ENCODE data around the gene PAK1.

Gene PAK1

GRCh38 chr11:77320351-77320750 is 153.5 kb downstream of the PAK1 start:
- no peaks in the 10 kb centered on the region for H4K20me1 ChIP-seq
- H3K9me3 ChIP-seq (replicated peaks in 1 of 11), result no peaks in the 10 kb centered on the region
- H3K4me1 ChIP-seq, result no peaks in the 10 kb centered on the region
- H3K4me3 ChIP-seq, result no peak overlapping the region
- H3K27me3 ChIP-seq, result no peaks in the 10 kb centered on the region
- H3K27ac ChIP-seq, result no peak overlapping the region
- no peak for TF ChIP-seq Cebpa-rat (IDR thresholded peaks at IDR 0.05)
- no peak overlapping the region for H3K4me2 ChIP-seq
- no peak overlapping the region for H3K9ac ChIP-seq
- H3K36me3 ChIP-seq, result peaks cover 38 to 50% (median 46%) of the 10 kb centered on the region in 11 experiments

DNA sequence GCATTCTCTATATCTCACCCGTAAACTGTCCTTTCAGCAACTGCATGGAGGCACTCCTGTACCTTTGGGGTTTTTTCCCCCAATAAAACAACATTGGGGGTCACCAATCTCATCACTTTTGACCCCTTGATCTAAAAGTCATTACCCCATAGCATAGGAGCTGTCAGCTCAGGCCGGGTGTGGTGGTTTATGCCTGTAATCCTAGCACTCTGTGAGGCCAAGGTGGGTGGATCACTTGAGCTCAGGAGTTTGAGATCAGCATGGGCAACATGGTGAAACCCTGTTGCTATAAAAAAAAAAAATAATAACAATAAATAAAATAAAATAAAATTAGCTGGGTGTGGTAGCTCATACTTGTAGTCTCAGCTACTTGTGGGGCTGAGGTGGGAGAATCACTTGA is 155.3 kb downstream of the PAK1 start:
- Histone ChIP-seq H3K27me3 (no peaks in the 10 kb centered on the region), H4K20me1 (no peaks in the 10 kb centered on the region), H3K36me3 (peaks cover 27 to 33% (median 30%) of the 10 kb centered on the region in 11 experiments), H3K27ac (no peak overlapping the region), H3K4me2 (no peak overlapping the region), H3K4me1 (no peaks in the 10 kb centered on the region), H3K9me3 (replicated peaks in 1 of 11) (no peaks in the 10 kb centered on the region), H3K9ac (no peak overlapping the region), H3K4me3 (no peak overlapping the region)
- TF ChIP-seq Cebpa-rat (IDR thresholded peaks at IDR 0.05), result no peak

DNA sequence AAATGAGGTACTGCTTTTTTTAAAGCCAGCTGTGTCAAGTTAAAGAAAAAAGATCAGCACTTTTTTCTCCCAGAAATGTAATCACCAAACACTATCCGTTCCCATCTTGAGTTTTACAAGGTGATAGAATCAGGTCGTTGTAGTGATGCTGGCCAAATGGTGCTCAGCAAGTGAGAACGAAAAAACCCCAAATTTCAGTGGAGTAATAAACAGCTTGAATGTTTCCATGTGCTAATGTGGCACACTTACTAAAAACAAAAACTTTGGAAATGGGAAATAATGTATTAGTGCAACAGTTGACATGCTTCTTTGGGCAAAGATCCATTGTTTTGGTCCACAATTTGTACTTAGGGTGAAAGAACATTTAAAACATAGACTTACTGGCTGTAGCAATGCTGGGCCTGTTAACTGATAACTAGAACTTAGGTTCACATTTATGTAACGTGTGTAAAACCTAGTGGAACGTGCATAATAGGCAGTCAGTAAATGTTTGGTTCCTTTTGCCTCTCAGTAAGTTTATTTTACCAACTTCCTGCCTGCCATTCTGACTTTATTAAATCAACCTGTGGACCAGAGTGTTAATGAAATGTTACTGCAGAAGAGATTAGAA is 157.1 kb downstream of the PAK1 start:
- Histone ChIP-seq H3K27ac (no peak overlapping the region), H3K4me3 (no peak overlapping the region), H3K36me3 (peaks cover 9 to 16% (median 12%) of the 10 kb centered on the region in 11 experiments), H4K20me1 (no peaks in the 10 kb centered on the region), H3K9ac (no peak overlapping the region), H3K4me1 (no peaks in the 10 kb centered on the region), H3K4me2 (no peak overlapping the region), H3K27me3 (no peaks in the 10 kb centered on the region), H3K9me3 (replicated peaks in 1 of 11) (no peaks in the 10 kb centered on the region)
- TF ChIP-seq Cebpa-rat (IDR thresholded peaks at IDR 0.05), result no peak

DNA sequence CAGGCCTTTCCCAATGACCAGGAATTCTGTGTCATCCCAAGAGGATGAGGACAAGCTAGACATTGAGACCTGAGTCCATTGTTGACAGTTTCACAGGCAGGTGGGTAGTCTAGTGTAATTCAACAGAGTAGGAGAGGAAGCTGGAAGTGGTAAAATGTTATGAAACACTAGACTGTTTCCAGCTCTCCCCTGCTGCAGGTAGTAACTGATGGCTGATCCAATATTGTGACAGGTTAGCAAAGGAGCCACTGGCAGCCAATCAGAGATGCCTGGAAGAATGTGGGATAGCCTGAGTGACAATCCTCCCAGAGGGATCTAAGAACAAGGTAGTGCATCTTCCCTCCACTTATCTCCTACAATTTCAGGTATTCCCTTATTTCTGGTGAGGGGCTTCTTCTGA is 161.8 kb downstream of the PAK1 start:
- Histone ChIP-seq H3K4me2 (no peak overlapping the region), H3K36me3 (no peaks in the 10 kb centered on the region), H4K20me1 (no peaks in the 10 kb centered on the region), H3K9me3 (replicated peaks in 1 of 11) (no peaks in the 10 kb centered on the region), H3K27ac (no peak overlapping the region), H3K27me3 (no peaks in the 10 kb centered on the region), H3K9ac (no peak overlapping the region), H3K4me3 (no peak overlapping the region), H3K4me1 (no peaks in the 10 kb centered on the region)
- no peak for TF ChIP-seq Cebpa-rat (IDR thresholded peaks at IDR 0.05)

- Histone ChIP-seq H3K9ac (no peak overlapping the region), H4K20me1 (no peaks in the 10 kb centered on the region), H3K27me3 (no peaks in the 10 kb centered on the region), H3K4me1 (no peaks in the 10 kb centered on the region), H3K36me3 (no peaks in the 10 kb centered on the region), H3K4me3 (no peak overlapping the region), H3K4me2 (no peak overlapping the region), H3K9me3 (replicated peaks in 1 of 11) (no peaks in the 10 kb centered on the region), H3K27ac (no peak overlapping the region)
- no peak for TF ChIP-seq Cebpa-rat (IDR thresholded peaks at IDR 0.05)
Observed at GRCh38 chr11:77311701-77312100, 162.2 kb downstream of the PAK1 start.

DNA sequence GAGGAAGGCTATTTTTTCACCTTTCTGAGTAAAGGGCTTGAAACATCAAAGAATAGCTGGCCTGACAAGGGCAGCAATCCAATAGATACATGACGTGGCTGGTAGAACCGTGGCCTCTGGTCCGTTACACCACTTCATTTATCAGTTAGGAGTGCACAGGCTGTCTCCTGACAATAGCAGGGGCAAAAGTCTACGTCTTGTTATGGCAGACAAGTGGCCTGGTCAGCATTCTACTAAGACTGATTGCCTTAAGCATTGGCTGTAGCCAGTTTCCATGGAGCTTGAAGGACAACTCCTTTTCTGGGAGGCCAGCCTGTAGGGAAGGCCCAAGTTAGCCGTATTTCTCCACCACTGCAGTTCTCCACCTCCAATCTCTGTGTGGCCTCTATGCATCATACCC is 163.2 kb downstream of the PAK1 start:
- H3K4me3 ChIP-seq, result no peak overlapping the region
- H3K27me3 ChIP-seq, result no peaks in the 10 kb centered on the region
- no peaks in the 10 kb centered on the region for H3K4me1 ChIP-seq
- H3K36me3 ChIP-seq, result no peaks in the 10 kb centered on the region
- H3K4me2 ChIP-seq, result no peak overlapping the region
- H3K27ac ChIP-seq, result no peak overlapping the region
- no peaks in the 10 kb centered on the region for H4K20me1 ChIP-seq
- no peaks in the 10 kb centered on the region for H3K9me3 ChIP-seq (replicated peaks in 1 of 11)
- H3K9ac ChIP-seq, result no peak overlapping the region
- TF ChIP-seq Cebpa-rat (IDR thresholded peaks at IDR 0.05), result no peak

- Histone ChIP-seq H3K4me1 (no peaks in the 10 kb centered on the region), H3K9ac (no peak overlapping the region), H3K4me2 (no peak overlapping the region), H4K20me1 (no peaks in the 10 kb centered on the region), H3K9me3 (replicated peaks in 1 of 11) (no peaks in the 10 kb centered on the region), H3K4me3 (no peak overlapping the region), H3K27me3 (no peaks in the 10 kb centered on the region), H3K27ac (no peak overlapping the region), H3K36me3 (no peaks in the 10 kb centered on the region)
- no peak for TF ChIP-seq Cebpa-rat (IDR thresholded peaks at IDR 0.05)
Observed at GRCh38 chr11:77309401-77310085, 164.4 kb downstream of the PAK1 start.

- Histone ChIP-seq H4K20me1 (no peaks in the 10 kb centered on the region), H3K4me1 (no peaks in the 10 kb centered on the region), H3K27ac (no peak overlapping the region), H3K4me3 (no peak overlapping the region), H3K9me3 (replicated peaks in 1 of 11) (no peaks in the 10 kb centered on the region), H3K9ac (no peak overlapping the region), H3K27me3 (no peaks in the 10 kb centered on the region), H3K36me3 (no peaks in the 10 kb centered on the region), H3K4me2 (no peak overlapping the region)
- no peak for TF ChIP-seq Cebpa-rat (IDR thresholded peaks at IDR 0.05)
Observed at GRCh38 chr11:77308838-77309237, 165.1 kb downstream of the PAK1 start.

- Histone ChIP-seq H3K27me3 (no peaks in the 10 kb centered on the region), H3K9ac (no peak overlapping the region), H3K9me3 (replicated peaks in 1 of 11) (peaks cover 0 to 7% (median 0%) of the 10 kb centered on the region in 11 experiments; a peak in 2 of 22 replicates), H3K4me3 (no peak overlapping the region), H4K20me1 (no peaks in the 10 kb centered on the region), H3K36me3 (no peaks in the 10 kb centered on the region), H3K27ac (no peak overlapping the region), H3K4me2 (no peak overlapping the region), H3K4me1 (no peaks in the 10 kb centered on the region)
- no peak for TF ChIP-seq Cebpa-rat (IDR thresholded peaks at IDR 0.05)
Observed at GRCh38 chr11:77303328-77303727, 170.6 kb downstream of the PAK1 start.

DNA sequence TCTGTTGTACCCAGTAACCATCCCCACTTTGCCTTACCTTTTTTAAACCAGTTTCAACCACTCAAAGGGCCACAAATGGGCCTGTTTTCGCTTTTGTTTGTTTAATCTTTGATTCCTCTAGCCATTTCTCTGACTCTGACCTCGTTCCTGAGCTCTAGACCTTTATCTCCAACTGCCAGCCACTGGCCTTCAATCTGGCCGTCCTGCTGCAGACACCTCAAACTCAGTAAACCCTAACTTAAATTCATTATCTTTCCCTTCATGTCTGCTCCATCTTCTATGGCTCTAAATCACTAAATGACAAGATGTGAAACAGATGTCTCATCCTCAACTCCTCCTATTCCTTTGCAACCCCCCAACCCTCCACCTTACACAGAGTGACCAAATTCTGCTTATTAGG is 171.1 kb downstream of the PAK1 start:
- no peak overlapping the region for H3K9ac ChIP-seq
- no peak for TF ChIP-seq Cebpa-rat (IDR thresholded peaks at IDR 0.05)
- H4K20me1 ChIP-seq, result no peaks in the 10 kb centered on the region
- no peaks in the 10 kb centered on the region for H3K4me1 ChIP-seq
- H3K4me2 ChIP-seq, result no peak overlapping the region
- H3K27me3 ChIP-seq, result no peaks in the 10 kb centered on the region
- H3K9me3 ChIP-seq (replicated peaks in 1 of 11), result peaks cover 0 to 7% (median 0%) of the 10 kb centered on the region in 11 experiments; a peak in 2 of 22 replicates
- no peak overlapping the region for H3K4me3 ChIP-seq
- no peaks in the 10 kb centered on the region for H3K36me3 ChIP-seq
- H3K27ac ChIP-seq, result no peak overlapping the region
